Astrocyte (in vitro differentiated cells and primary cell): Measurements from ENCODE around the gene SPEF1. TPM values are rescaled to one million over a fixed set of nuclear protein-coding genes. Genes with fewer than 3 reads are reported as not detected.
A peak's percentile ranks its signal among the peaks of the same experiment; 100 is the strongest.

ENCODE experiments used
- DNase-seq: peaks from one replicate; pipeline ENCODE4 v3.0.0-alpha.2; 2010; ENCODE audit warnings: low read depth
- FAIRE-seq: peaks from 2 replicates; lab custom pipeline; 2011; peaks lifted over from hg19 to GRCh38; lab: Jason Lieb, UNC
- H2AFZ ChIP-seq: 2 replicates; pipeline ENCODE4 v1.6.0; 2012; ENCODE audit warnings: low read depth, low read length, inconsistent platforms
- H3K27ac ChIP-seq: 2 replicates; pipeline ENCODE4 v1.5.1; 2011; ENCODE audit warnings: low read depth, low read length, inconsistent platforms
- H3K27me3 ChIP-seq: 2 replicates; pipeline ENCODE4 v1.6.0; 2011; ENCODE audit warnings: low read length, inconsistent platforms; ENCODE audit not compliant: insufficient read depth
- H3K36me3 ChIP-seq: 2 replicates; pipeline ENCODE4 v1.5.1; 2011; ENCODE audit warnings: low read length, inconsistent platforms; ENCODE audit not compliant: insufficient read depth
- H3K4me1 ChIP-seq: 2 replicates; pipeline ENCODE4 v1.5.1; 2011; ENCODE audit warnings: low read length, inconsistent platforms; ENCODE audit not compliant: insufficient read depth
- H3K4me2 ChIP-seq: 2 replicates; pipeline ENCODE4 v1.6.0; 2012; ENCODE audit warnings: low read length, inconsistent platforms
- H3K4me3 ChIP-seq: 2 replicates; pipeline ENCODE4 v1.5.1; 2011; ENCODE audit warnings: low read depth, mild to moderate bottlenecking, low read length, inconsistent platforms; ENCODE audit not compliant: insufficient read depth
- H3K79me2 ChIP-seq: 2 replicates; pipeline ENCODE4 v1.6.0; 2012; ENCODE audit warnings: mild to moderate bottlenecking, low read length, inconsistent platforms; ENCODE audit not compliant: insufficient read depth
- H3K9ac ChIP-seq: 2 replicates; pipeline ENCODE4 v1.6.0; 2012; ENCODE audit warnings: mild to moderate bottlenecking, low read length, inconsistent platforms
- H3K9me3 ChIP-seq: 2 replicates; pipeline ENCODE4 v1.5.1; 2012; ENCODE audit warnings: low read depth, mild to moderate bottlenecking, low read length, inconsistent platforms; ENCODE audit not compliant: insufficient read depth
- H4K20me1 ChIP-seq: 2 replicates; pipeline ENCODE4 v1.6.0; 2012; ENCODE audit warnings: low read length, inconsistent platforms; ENCODE audit not compliant: insufficient read depth
- H3K27ac Mint-ChIP-seq: one replicate; pipeline ENCODE4 v1.8.0; 2021; ENCODE audit warnings: mild to moderate bottlenecking, mixed read lengths; ENCODE audit not compliant: unreplicated experiment
- H3K27me3 Mint-ChIP-seq: one replicate; pipeline ENCODE4 v1.8.0; 2021; ENCODE audit warnings: low read depth, mixed read lengths; ENCODE audit not compliant: unreplicated experiment
- H3K36me3 Mint-ChIP-seq: one replicate; pipeline ENCODE4 v1.8.0; 2021; ENCODE audit warnings: low read depth, mixed read lengths; ENCODE audit not compliant: unreplicated experiment
- H3K4me1 Mint-ChIP-seq: one replicate; pipeline ENCODE4 v1.8.0; 2021; ENCODE audit warnings: low read depth, mixed read lengths; ENCODE audit not compliant: unreplicated experiment
- H3K4me3 Mint-ChIP-seq: one replicate; pipeline ENCODE4 v1.8.0; 2021; ENCODE audit warnings: mild to moderate bottlenecking, moderate library complexity, mixed read lengths; ENCODE audit not compliant: unreplicated experiment
- H3K9me3 Mint-ChIP-seq: one replicate; pipeline ENCODE4 v1.8.0; 2021; ENCODE audit warnings: mild to moderate bottlenecking, mixed read lengths; ENCODE audit not compliant: unreplicated experiment
- EZH2 ChIP-seq: IDR thresholded peaks from 2 replicates; pipeline ENCODE4 v1.6.1; 2012; ENCODE audit warnings: mild to moderate bottlenecking, low read length, inconsistent platforms; ENCODE audit not compliant: insufficient read depth
- total RNA-seq: library from RNA; stranded (reverse); gene quantifications from 2 replicates; pipeline ENCODE4 v1.2.1, GENCODE V29; 2021
- TF ChIP-seq, protein P1 (sequence below): IDR thresholded peaks from 2 replicates; pipeline ENCODE4 v1.5.1; 2011; ENCODE audit warnings: low read depth, mild to moderate bottlenecking, inconsistent platforms, low read length, moderate library complexity; ENCODE audit not compliant: insufficient read depth

The SPEF1 gene
- total RNA-seq, 1 donor from 2014 or later, result 0.45 TPM

DNA sequence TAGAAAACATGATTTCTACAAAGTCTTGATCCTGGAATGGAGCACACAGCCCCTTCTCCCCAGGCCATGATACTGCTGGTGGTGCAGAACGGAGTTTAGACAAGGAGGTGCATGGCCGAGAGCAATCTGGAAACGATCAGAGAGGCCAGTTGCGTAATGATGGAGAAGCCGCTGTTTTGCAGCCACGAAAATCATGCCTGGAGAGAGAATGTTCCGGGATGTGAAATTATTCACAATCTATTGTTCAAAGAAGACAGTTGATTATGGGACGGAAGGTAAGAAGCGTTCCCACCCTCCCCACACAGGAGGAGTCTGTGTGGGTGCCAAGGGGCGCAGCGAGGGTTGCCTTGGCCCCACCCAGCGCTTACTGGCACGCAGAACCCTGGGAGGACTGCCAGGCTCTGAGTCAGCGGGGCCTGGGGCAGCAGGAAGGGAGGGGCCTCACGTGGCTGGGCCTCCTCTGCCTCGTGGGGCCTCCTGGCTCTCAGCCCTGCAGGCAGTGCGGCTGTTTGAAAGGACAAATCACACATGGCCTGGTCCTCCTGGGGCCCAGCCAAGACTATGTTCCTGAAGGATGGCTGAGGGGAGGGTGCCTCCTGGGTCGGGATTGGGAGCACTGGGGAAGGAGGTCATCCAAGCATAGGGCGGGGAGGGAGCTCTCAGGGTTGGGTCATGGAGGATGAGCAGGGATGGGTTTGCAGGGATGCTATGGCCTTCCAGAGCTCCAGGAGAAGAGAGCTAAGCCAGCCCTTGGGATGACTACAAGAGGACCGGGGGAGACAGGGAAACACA lies 30.4 kb upstream of the SPEF1 start:
- H3K9ac ChIP-seq, result peak overlapping the region; percentile 74
- Mint-ChIP-seq H3K4me1 (peaks cover 8% of the 10 kb centered on the region), H3K27ac (peak overlapping the region; percentile 50), H3K4me3 (no peak overlapping the region), H3K9me3 (no peaks in the 10 kb centered on the region), H3K27me3 (peaks cover 8% of the 10 kb centered on the region), H3K36me3 (peaks cover 1% of the 10 kb centered on the region)
- no peaks in the 10 kb centered on the region for H3K36me3 ChIP-seq
- FAIRE-seq, result no peak
- peaks cover 37% of the 10 kb centered on the region for H3K4me1 ChIP-seq
- DNase-seq, result peak; percentile 94
- no peaks in the 10 kb centered on the region for H3K27me3 ChIP-seq
- TF ChIP-seq EZH2, result no peak
- TF ChIP-seq, protein P1, sequence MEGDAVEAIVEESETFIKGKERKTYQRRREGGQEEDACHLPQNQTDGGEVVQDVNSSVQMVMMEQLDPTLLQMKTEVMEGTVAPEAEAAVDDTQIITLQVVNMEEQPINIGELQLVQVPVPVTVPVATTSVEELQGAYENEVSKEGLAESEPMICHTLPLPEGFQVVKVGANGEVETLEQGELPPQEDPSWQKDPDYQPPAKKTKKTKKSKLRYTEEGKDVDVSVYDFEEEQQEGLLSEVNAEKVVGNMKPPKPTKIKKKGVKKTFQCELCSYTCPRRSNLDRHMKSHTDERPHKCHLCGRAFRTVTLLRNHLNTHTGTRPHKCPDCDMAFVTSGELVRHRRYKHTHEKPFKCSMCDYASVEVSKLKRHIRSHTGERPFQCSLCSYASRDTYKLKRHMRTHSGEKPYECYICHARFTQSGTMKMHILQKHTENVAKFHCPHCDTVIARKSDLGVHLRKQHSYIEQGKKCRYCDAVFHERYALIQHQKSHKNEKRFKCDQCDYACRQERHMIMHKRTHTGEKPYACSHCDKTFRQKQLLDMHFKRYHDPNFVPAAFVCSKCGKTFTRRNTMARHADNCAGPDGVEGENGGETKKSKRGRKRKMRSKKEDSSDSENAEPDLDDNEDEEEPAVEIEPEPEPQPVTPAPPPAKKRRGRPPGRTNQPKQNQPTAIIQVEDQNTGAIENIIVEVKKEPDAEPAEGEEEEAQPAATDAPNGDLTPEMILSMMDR, result no peak
- no peaks in the 10 kb centered on the region for H4K20me1 ChIP-seq
- no peaks in the 10 kb centered on the region for H3K79me2 ChIP-seq
- peak overlapping the region; percentile 84 for H3K4me2 ChIP-seq
- peak overlapping the region; percentile 59 for H2AFZ ChIP-seq
- H3K27ac ChIP-seq, result peak overlapping the region; percentile 87
- H3K9me3 ChIP-seq, result no peaks in the 10 kb centered on the region
- H3K4me3 ChIP-seq, result peak overlapping the region; percentile 48

DNA sequence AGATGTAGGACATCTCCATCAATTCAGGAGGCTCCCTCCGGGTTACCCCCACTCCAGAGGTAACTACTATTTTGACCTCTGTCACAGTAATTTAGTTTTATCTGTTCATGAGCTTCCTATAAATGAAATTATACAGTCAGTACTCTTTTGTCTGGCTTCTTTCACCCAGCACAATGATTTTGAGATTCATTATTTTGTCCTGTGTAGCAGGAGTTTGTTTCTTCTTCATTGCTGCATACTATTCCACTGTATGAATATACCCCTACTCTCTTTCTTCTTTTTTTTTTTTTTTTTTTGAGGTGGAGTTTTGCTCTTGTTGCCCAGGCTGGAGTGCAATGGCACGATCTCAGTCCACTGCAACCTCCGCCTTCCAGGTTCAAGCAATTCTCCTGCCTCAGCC lies 27.3 kb upstream of the SPEF1 start:
- H3K27ac ChIP-seq, result peak overlapping the region; percentile 79
- no peaks in the 10 kb centered on the region for H3K27me3 ChIP-seq
- no peaks in the 10 kb centered on the region for H3K9me3 ChIP-seq
- H2AFZ ChIP-seq, result no peak overlapping the region
- peaks cover 13% of the 10 kb centered on the region for H3K4me1 Mint-ChIP-seq
- H4K20me1 ChIP-seq, result no peaks in the 10 kb centered on the region
- peak overlapping the region; percentile 65 for H3K9ac ChIP-seq
- no peak for TF ChIP-seq EZH2
- TF ChIP-seq, protein P1, result no peak
- no peaks in the 10 kb centered on the region for H3K36me3 ChIP-seq
- H3K4me2 ChIP-seq, result peak overlapping the region; percentile 55
- peak overlapping the region; percentile 19 for H3K27ac Mint-ChIP-seq
- no peaks in the 10 kb centered on the region for H3K9me3 Mint-ChIP-seq
- peaks cover 6% of the 10 kb centered on the region for H3K36me3 Mint-ChIP-seq
- FAIRE-seq, result no peak
- no peaks in the 10 kb centered on the region for H3K27me3 Mint-ChIP-seq
- no peak overlapping the region for H3K4me3 Mint-ChIP-seq
- no peaks in the 10 kb centered on the region for H3K79me2 ChIP-seq
- peaks cover 51% of the 10 kb centered on the region for H3K4me1 ChIP-seq
- no peak overlapping the region for H3K4me3 ChIP-seq
- DNase-seq, result no peak

GRCh38 chr20:3804781-3805180 lies 23.5 kb upstream of the SPEF1 start:
- H3K9me3 ChIP-seq, result no peaks in the 10 kb centered on the region
- DNase-seq (no peak), FAIRE-seq (no peak)
- no peaks in the 10 kb centered on the region for H3K27me3 ChIP-seq
- peaks cover 20% of the 10 kb centered on the region for H3K36me3 Mint-ChIP-seq
- no peak overlapping the region for H3K9ac ChIP-seq
- H3K4me1 Mint-ChIP-seq, result peaks cover 14% of the 10 kb centered on the region
- H3K4me2 ChIP-seq, result no peak overlapping the region
- TF ChIP-seq, protein P1, result no peak
- no peak for TF ChIP-seq EZH2
- no peak overlapping the region for H2AFZ ChIP-seq
- H3K4me3 ChIP-seq, result no peak overlapping the region
- no peak overlapping the region for H3K4me3 Mint-ChIP-seq
- H3K79me2 ChIP-seq, result peaks cover 4% of the 10 kb centered on the region
- peaks cover 30% of the 10 kb centered on the region for H3K4me1 ChIP-seq
- H3K36me3 ChIP-seq, result peaks cover 17% of the 10 kb centered on the region
- H3K9me3 Mint-ChIP-seq, result no peaks in the 10 kb centered on the region
- no peaks in the 10 kb centered on the region for H4K20me1 ChIP-seq
- H3K27ac ChIP-seq, result no peak overlapping the region
- H3K27me3 Mint-ChIP-seq, result no peaks in the 10 kb centered on the region
- H3K27ac Mint-ChIP-seq, result no peak overlapping the region
